GM19240 (cell line): Measurements from ENCODE around the gene PRKCH.
A peak's percentile ranks its signal among the peaks of the same experiment; 100 is the strongest.

Source experiments
- DNase-seq: peaks from one replicate; pipeline ENCODE4 v3.0.0; 2011; ENCODE audit warnings: low spot score; ENCODE audit not compliant: insufficient read length

Gene PRKCH

GRCh38 chr14:61321385-61322010 is at the start of gene PRKCH:
Gene PRKCH (plus strand): TSS chr14:61321579. CDS start chr14:61322102, 523 bp downstream.
- DNase-seq, result peak; percentile 9

GRCh38 chr14:61277232-61277631 is 44.1 kb upstream of the PRKCH start:
- DNase-seq, result no peak

GRCh38 chr14:61277784-61278183 is 43.6 kb upstream of the PRKCH start:
- DNase-seq, result no peak

GRCh38 chr14:61279082-61279481 is 42.3 kb upstream of the PRKCH start:
- no peak for DNase-seq

- DNase-seq, result no peak
Observed at GRCh38 chr14:61280092-61280525, 41.3 kb upstream of the PRKCH start.

- no peak for DNase-seq
Observed at GRCh38 chr14:61280526-61281185, 40.7 kb upstream of the PRKCH start.

- no peak for DNase-seq
Observed at GRCh38 chr14:61281186-61281947, 40.0 kb upstream of the PRKCH start, which contains the start of gene TMEM30B. Gene TMEM30B (minus strand): TSS chr14:61281338. CDS start chr14:61281147, 191 bp downstream.

- no peak for DNase-seq
Observed at GRCh38 chr14:61281948-61282275, 39.5 kb upstream of the PRKCH start.

GRCh38 chr14:61282746-61283145 is 38.6 kb upstream of the PRKCH start:
- no peak for DNase-seq

- DNase-seq, result no peak
Observed at GRCh38 chr14:61284001-61284400, 37.4 kb upstream of the PRKCH start.

GRCh38 chr14:61285364-61285763 is 36.0 kb upstream of the PRKCH start:
- no peak for DNase-seq

GRCh38 chr14:61287196-61287595 is 34.2 kb upstream of the PRKCH start:
- DNase-seq, result no peak

- no peak for DNase-seq
Observed at GRCh38 chr14:61288228-61288627, 33.2 kb upstream of the PRKCH start.

GRCh38 chr14:61288720-61289119 is 32.7 kb upstream of the PRKCH start:
- no peak for DNase-seq

GRCh38 chr14:61290701-61291100 is 30.7 kb upstream of the PRKCH start:
- DNase-seq, result no peak

GRCh38 chr14:61296151-61296550 is 25.2 kb upstream of the PRKCH start:
- DNase-seq, result no peak

GRCh38 chr14:61296719-61297502 is 24.5 kb upstream of the PRKCH start:
- no peak for DNase-seq

GRCh38 chr14:61297581-61297980 is 23.8 kb upstream of the PRKCH start:
- DNase-seq, result no peak

- DNase-seq, result no peak
Observed at GRCh38 chr14:61298824-61299223, 22.6 kb upstream of the PRKCH start.

- no peak for DNase-seq
Observed at GRCh38 chr14:61300209-61300608, 21.2 kb upstream of the PRKCH start.

GRCh38 chr14:61300754-61301153 is 20.6 kb upstream of the PRKCH start:
- DNase-seq, result no peak

- DNase-seq, result no peak
Observed at GRCh38 chr14:61304688-61305087, 16.7 kb upstream of the PRKCH start.
